C1 segment of cervical spinal cord (tissue), 14 donors: ENCODE data around the gene FLNB.

Experiments
- DNase-seq, 14 donors: peaks; one replicate each; lab custom pipeline; 2025; lab: John Stamatoyannopoulos, UW

Gene FLNB

GRCh38 chr3:58179235-58180098, 171.2 kb downstream of the FLNB start:
- no peak for DNase-seq

DNA sequence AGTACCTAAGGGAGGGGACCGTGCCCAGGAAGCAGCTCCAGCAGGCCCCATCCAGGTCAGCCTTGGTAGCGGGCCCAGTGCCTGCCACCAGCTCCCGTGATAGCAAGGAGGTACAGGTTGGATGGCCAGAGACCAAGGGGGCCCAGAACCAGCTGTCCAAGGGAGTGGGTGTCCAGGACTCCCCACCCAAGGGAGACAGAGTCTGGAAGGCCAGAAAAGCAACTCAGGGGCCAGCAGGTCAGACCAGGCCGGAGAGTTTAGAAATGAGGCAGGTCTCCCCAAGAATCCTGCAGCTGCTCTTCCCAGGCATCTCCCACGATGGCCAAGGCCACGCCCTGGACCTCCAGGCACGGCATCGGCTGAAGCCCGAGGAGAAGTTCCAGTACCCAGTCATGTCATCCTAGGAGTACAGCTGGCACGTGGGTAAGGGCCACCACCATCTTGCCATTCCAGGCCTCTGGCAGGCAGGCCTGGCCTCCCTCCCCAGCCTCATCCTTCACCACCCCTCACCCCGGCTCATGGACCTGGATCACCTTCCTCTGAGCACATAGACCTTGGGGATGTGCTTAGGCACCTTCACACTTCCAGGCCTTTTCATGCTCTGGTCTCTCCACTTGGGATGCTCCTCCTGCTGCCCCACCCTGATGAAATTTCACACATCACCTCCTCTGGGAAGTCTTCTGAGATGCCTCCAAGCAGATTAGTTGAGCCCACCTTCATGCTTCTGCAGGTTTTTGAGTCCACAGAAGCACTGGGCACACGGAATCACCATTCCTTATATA, 172.1 kb downstream of the FLNB start:
- DNase-seq, result no peak

- DNase-seq, result no peak
These were observed 172.8 kb downstream of the FLNB start for GRCh38 chr3:58180940-58181587.

GRCh38 chr3:58183221-58183620, 175.0 kb downstream of the FLNB start:
- no peak for DNase-seq

DNA sequence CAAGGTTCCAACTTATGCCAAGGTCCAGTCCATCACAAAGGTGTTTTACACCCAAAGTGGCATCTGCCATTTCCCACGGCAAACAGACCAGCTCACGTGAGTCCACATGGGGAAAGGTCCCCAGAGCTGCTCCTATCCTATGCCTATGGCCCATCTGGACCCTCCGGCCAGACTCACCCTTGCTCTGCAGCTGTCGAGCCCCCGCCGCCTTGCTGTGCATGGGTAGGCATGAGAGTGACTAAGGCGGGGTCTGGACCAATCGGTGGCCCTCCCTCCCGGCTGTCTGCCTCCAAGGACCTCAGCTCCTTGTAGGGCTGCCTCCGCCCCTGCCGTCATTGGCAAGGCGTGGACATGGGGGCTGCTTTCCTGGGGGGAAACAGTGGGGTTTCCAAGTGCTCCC, 175.7 kb downstream of the FLNB start:
- DNase-seq, result no peak

DNA sequence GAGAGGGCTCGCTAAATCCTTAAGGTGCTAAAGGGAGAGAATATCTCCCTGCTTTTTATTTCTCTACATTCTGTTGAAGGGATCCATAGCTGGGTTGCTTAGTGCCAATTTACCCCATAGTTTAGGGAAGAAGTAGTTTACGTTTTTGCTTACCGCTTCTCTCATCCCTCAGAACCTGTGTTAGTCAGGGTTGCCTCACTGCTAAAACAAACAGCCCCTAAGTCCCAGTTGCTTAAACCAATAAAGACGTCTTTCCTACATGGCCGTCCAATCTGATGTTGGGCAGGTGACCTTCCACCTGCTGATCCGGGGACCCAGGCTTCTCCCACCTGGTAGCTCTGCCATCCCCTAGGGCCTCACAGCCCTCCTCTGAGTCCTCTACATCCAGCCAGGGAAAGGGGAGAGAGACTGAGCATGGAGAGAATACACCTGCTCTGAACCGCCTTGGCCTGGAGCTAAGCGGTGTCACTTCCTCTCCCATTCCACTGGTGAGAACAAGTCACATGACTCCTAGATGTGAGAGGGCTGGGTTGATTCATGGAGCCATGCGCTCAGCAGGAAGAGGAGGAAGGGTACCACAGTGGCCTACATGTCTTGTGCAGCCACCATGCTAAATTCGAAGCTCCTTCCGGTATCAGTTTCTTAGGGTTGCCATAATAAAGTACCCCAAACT, 176.2 kb downstream of the FLNB start:
- DNase-seq, result no peak

- DNase-seq, result no peak
These were observed 176.7 kb downstream of the FLNB start for GRCh38 chr3:58184982-58185360.

- no peak for DNase-seq
These were observed 179.9 kb downstream of the FLNB start for GRCh38 chr3:58188173-58188564.

GRCh38 chr3:58188921-58189451, 180.8 kb downstream of the FLNB start:
- no peak for DNase-seq

DNA sequence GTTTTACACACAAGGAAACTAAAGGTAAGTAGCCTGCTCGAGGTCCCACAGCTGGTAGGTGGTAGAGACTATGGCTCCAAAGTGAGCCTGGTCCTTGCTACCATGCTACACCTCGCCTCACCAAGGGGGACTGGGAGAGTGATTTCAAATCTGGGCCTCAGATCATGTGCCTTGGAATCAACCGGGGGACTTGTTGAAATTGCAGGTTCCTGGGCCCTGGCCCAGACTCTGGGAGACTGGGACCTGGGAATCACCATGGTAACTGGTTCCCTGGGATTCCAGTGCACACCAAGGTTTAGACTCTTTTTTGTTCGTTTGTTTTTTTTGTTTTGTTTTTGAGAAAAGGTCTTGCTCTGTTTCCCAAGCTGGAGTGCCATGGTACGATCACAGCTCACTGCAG, 181.5 kb downstream of the FLNB start:
- DNase-seq, result no peak

GRCh38 chr3:58190291-58190690, 182.1 kb downstream of the FLNB start:
- DNase-seq, result no peak

DNA sequence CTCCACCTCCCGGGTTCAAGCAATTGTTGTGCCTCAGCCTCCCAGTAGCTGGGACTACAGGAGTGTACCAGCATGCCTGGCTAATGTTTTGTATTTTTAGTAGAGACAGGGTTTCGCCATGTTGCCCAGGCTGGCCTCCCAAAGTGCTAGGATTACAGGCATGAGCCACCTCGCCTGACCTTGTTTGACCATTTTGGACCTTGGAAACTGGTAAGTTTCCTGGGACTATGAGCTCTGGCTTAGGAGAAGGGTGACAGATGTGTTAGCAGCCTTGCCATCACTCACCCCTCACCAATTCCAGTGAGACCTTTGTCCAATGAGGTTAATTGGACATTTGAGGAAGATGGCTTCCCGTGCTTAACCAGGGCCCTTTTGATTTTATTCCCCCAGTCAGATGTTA, 182.7 kb downstream of the FLNB start:
- DNase-seq, result no peak

- DNase-seq, result no peak
These were observed 183.3 kb downstream of the FLNB start for GRCh38 chr3:58191361-58191991.

GRCh38 chr3:58192069-58192468, 183.8 kb downstream of the FLNB start:
- no peak for DNase-seq

DNA sequence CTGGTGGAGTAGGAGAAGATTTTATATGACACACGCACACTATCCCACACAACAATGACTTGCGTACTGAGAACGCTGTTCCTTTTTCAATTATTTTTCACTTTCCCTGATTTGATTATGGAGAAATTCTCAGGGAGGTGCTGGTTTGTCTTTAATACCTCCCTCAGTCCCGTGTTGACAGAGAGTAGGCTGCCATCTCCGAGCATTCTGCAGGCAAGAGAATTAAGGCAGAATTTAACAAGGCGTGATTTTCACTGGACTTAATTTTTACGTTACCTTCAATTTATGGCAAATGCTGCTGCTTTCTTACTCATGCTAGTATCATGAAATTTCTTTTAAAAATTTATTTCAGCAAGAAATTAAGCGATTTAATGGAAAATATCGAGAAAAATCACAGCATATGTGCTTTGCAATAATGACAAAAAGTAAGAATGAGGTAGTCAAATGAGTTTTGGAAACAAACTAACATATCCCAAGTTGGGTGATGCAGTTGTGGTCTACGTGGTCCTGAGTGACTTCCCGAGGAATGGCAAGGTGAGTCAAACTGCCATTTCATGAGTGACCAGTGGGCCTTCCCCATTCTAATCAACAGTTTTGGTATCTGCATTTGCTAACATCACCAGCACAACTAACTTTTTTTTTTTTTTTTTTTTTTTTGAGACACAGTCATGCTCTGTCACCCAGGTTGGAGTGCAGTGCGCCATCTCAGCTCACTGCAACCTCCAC, 185.6 kb downstream of the FLNB start:
- DNase-seq, result no peak

GRCh38 chr3:58197588-58197987, 189.4 kb downstream of the FLNB start:
- DNase-seq, result no peak

- no peak for DNase-seq
These were observed 190.1 kb downstream of the FLNB start for GRCh38 chr3:58198362-58198761.

DNA sequence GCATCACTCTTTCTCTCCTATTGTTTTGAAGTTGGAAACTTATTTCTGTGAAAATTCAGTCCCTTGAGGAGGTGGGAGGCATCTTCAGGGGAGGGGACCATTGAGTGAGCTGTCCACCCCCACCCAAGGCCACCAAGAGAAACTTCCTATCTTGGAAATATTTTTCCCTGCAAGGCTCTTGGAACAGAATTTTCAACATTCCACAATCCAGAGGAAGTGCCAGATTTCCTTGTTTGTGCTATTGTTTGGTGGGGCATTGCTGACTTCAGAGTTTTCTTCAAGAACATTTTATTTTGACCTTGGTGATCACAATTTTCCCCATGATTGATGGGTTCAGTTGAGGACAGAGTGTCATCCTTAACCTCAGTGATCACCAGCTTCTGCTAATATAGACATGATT, 190.6 kb downstream of the FLNB start:
- no peak for DNase-seq

- DNase-seq, result no peak
These were observed 192.0 kb downstream of the FLNB start for GRCh38 chr3:58200121-58200709.

DNA sequence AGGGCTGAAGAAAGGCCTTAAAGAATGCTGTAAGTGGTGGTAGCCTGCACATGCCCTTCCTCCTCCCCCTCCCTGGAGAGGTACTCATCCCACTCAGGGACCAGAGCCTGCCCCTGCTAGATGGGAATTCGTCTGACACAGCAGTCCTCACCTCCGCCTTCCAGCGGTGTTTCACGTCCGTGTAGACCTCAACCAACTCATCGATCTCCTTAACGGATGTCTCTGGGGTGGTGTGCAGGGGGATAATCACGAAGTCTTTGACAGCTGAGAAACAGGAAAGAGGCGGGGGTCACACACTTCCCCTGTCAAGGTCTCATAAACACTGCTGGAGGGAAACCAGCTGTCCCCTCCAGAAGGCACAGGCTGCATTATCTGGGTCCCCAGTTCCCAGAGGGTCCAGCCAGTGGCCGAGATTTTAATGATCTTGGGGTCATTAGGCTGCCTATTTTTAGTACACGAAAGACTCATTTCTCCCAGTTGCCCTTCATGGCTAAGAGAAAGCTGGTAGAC, 192.7 kb downstream of the FLNB start:
- DNase-seq, result no peak
